HCT116 (cell line): ENCODE data around the gene GGT5.

Experiments
- CBX3 ChIP-seq: IDR thresholded peaks from 2 replicates; pipeline ENCODE4 v1.6.1; 2012; ENCODE audit warnings: low read depth
- POLR2AphosphoS5 ChIP-seq: IDR thresholded peaks from 2 replicates; pipeline ENCODE4 v1.6.1; 2011; ENCODE audit warnings: mild to moderate bottlenecking, low read depth, low read length, moderate library complexity
- YY1 ChIP-seq: IDR thresholded peaks from 2 replicates; pipeline ENCODE4 v1.6.1; 2011; ENCODE audit warnings: low read length, low read depth, moderate library complexity, mild to moderate bottlenecking; ENCODE audit not compliant: insufficient replicate concordance; ENCODE audit errors: extremely low read depth
- TF ChIP-seq, protein P1 (sequence below), 3 experiments: fragments of 200-600 bp in 1 of 3; sonication (generic) in 1 of 3; IDR thresholded peaks in 2 of 3; conservative IDR thresholded peaks in 1 of 3; 2 replicates each; pipeline ENCODE4 v1.5.1; 2012 to 2017; ENCODE audit warnings: low read depth in 2 of 3, low read length in 2 of 3, antibody characterized with exemption in 1 of 3, borderline replicate concordance in 1 of 3, control low read depth in 1 of 3, mild to moderate bottlenecking in 1 of 3, mixed read lengths in 1 of 3, mixed run types in 1 of 3, moderate library complexity in 1 of 3; ENCODE audit not compliant: insufficient read depth in 1 of 3
- TF ChIP-seq, protein P2 (sequence below): IDR thresholded peaks from 2 replicates; pipeline ENCODE4 v1.6.1; 2012

DNA sequence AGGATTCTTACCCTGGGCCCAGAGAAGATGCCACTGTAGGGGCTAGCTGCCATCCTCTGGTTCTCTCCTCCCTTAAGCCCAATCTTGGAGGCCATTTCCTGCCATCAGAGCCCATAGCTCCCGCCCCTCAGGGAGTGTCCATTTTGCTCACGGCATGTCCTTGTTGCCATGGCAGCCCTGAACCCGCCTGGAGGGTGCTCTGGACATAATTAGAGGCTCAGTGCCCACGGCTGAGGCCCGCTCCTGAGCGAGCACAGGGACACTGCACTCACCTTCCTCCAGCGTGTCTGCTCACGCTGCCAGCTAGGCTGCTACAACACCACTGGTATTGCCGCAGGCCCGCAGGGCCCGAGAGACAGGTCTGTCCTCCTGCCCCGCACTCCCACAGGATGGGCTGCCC lies 74.7 kb downstream of the GGT5 start:
- TF ChIP-seq, protein P1, sequence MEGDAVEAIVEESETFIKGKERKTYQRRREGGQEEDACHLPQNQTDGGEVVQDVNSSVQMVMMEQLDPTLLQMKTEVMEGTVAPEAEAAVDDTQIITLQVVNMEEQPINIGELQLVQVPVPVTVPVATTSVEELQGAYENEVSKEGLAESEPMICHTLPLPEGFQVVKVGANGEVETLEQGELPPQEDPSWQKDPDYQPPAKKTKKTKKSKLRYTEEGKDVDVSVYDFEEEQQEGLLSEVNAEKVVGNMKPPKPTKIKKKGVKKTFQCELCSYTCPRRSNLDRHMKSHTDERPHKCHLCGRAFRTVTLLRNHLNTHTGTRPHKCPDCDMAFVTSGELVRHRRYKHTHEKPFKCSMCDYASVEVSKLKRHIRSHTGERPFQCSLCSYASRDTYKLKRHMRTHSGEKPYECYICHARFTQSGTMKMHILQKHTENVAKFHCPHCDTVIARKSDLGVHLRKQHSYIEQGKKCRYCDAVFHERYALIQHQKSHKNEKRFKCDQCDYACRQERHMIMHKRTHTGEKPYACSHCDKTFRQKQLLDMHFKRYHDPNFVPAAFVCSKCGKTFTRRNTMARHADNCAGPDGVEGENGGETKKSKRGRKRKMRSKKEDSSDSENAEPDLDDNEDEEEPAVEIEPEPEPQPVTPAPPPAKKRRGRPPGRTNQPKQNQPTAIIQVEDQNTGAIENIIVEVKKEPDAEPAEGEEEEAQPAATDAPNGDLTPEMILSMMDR (IDR thresholded peaks at IDR 0.05 in 2 of 3, conservative IDR thresholded peaks at IDR 0.05 in 1 of 3; ENCODE audit: borderline replicate concordance in 1 of 3, insufficient read depth in 1 of 3, low read depth in 2 of 3, low read length in 2 of 3): no peak
- TF ChIP-seq CBX3: no peak
- no peak for TF ChIP-seq POLR2AphosphoS5
- TF ChIP-seq YY1: no peak
- TF ChIP-seq, protein P2, sequence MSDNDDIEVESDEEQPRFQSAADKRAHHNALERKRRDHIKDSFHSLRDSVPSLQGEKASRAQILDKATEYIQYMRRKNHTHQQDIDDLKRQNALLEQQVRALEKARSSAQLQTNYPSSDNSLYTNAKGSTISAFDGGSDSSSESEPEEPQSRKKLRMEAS: no peak
